Muscle of back (tissue), 11 donors: ENCODE results near the gene SPTLC2. TPM values are rescaled to one million over a fixed set of nuclear protein-coding genes. Genes with fewer than 3 reads are reported as not detected.

Experiments used
- DNase-seq, 3 donors: peaks; one replicate each; pipeline versions ENCODE4 v3.0.0 to v3.0.0-alpha.2; 2013
- polyA plus RNA-seq, 10 donors: library from polyadenylated mRNA; unstranded; fragments of 120-200 nt; gene quantifications; one replicate each; pipeline ENCODE4 v1.2.1, GENCODE V29; 2013; ENCODE audit not compliant: insufficient read length in 10 of 10

SPTLC2 gene
- polyA plus RNA-seq, 10 donors: 13.9 to 21.8 (median 19.5) TPM

- DNase-seq: no peak
These were observed 13.7 kb upstream of the SPTLC2 start for GRCh38 chr14:77630111-77630510.

DNA sequence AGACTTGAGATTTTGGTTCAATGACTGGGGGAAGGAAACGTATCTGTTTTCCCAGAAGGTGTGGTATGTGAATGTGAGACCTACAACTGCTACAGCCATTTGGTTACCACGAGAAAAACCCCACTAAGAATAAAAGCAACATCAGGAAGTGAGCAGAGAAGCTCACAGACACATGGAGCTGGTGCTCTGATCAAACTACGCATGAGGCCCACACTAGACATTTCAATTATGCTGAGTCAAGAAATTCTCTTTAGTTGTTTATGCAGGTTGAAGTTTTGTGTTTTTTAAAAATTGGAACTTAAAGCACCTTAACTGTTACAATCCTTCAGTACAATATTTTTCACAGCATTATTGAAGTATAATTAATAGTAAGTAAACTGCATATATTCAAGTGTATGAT is 8.9 kb upstream of the SPTLC2 start:
- no peak for DNase-seq

GRCh38 chr14:77623201-77623600 is 6.8 kb upstream of the SPTLC2 start:
- DNase-seq: no peak

DNA sequence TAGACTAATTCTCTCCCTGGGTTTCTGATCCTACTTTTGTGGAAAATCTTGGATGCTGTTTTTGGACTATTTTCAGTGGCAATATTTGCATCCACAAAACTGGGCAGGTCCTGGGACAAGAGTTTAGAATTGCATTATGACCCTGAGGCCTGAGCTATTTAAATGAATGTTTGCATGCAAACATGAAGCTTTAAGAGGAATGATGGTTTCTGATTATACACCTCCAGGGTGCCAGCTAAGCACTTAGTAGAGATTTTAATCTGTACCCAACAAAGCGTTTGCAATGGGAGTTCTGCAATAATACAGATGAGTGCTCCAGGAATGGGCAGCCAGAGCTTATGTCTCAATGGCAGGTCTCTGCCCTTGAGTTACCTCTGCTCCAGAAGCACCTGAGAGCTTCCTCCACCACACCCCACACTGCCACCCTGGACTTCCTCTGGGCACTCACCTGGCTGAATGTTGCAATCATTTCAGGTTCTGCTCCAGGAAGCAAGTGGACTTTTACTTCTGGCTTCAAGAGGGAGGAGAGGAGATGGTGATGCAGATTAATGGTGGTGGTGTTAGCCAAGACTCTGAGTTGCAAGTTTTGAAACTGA is 6.0 kb upstream of the SPTLC2 start:
- DNase-seq: no peak

- no peak for DNase-seq
These were observed 3.9 kb upstream of the SPTLC2 start for GRCh38 chr14:77620222-77620870.

DNA sequence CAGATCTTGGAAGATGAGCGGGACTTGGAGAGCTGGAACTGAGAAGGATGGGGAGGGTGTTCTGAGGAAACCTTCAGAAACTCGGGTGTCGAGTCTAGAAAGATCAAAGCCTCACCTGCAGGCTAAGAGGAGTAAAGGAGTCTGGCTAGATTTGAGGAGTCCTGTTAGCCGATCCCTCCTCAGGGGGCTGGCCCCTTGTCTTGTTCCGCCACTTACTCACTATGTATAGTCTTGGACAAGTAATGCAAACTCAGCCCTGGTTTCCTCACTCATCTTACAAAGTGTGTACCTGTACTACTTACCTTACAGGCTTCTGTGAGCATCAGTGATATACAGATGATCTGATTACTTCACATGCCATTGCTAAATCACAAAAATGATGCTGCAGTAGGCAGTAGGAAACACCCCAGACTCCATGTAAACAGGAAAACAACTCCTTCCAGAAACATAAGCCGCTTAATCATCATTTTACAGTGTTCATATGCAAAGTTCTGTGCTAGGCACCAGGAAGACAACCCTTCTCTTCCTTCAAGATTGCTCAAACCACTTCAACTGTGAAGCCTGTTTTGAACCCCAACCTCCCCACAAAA is 2.0 kb upstream of the SPTLC2 start:
- DNase-seq: no peak

DNA sequence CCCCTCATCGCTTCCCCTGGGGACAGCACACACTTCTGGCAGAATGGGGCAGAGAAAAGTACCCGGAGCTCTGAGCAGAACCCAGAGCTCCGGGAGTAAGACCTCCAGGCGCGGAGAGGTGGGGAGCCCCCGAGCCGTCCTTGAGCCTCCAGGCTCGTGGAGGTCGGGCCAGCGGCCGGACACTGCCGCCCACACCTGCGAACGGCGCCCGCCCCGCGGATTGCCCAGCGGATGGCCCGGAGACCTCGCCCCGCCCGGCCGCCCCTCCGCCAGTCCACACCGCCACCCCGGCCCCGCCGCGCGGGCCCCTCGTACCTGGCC is 344 bp downstream of the SPTLC2 start:
- DNase-seq: peak in 1 of 3 donors; percentile 37

GRCh38 chr14:77615361-77616132 is 890 bp downstream of the SPTLC2 start:
- DNase-seq: peak in 1 of 3 donors; percentile 32

- DNase-seq: no peak
These were observed 3.2 kb downstream of the SPTLC2 start for GRCh38 chr14:77613201-77613600.

GRCh38 chr14:77612011-77612620 is 4.3 kb downstream of the SPTLC2 start:
- no peak for DNase-seq

DNA sequence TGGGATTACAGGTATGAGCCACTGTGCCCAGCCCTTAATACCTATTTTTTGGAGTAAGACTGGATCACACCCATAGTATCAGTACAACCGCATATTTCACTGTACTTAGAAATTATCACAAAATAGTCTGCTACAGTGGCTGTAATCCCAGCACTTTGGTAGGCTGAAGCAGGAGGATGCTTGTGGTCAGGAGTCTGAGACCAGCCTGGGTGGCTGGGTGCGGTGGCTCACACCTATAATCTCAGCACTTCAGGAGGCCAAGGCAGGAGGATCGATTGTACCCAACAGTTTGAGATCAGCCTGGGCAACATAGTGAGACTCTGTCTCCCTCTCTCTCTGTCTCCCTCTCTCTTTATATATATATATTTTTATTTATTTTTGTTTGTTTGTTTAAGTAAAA is 5.9 kb downstream of the SPTLC2 start:
- no peak for DNase-seq

DNA sequence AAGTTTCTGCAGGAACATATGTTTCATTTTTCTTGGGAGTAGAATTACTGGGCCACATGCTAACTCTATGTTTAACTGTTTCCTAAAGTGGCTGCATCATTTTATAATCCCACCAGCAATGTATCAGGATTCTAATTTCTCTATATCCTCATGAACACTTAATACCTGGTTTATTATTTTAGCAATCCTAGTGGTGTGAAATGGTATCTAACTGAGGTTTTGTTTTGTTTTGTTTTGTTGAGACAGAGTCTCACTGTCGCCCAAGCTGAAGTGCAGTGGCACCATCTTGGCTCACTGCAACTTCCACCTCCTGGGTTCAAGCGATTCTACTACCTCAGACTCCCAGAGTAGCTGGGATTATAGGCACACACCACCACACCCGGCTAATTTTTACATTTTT is 6.5 kb downstream of the SPTLC2 start:
- no peak for DNase-seq

- DNase-seq: no peak
These were observed 8.6 kb downstream of the SPTLC2 start for GRCh38 chr14:77607741-77608302.

GRCh38 chr14:77605392-77605972 is 11.0 kb downstream of the SPTLC2 start:
- DNase-seq: no peak

GRCh38 chr14:77603654-77604255 is 12.7 kb downstream of the SPTLC2 start:
- DNase-seq: no peak

- DNase-seq: no peak
These were observed 13.4 kb downstream of the SPTLC2 start for GRCh38 chr14:77603031-77603430.

GRCh38 chr14:77601846-77602619 is 14.4 kb downstream of the SPTLC2 start:
- no peak for DNase-seq

GRCh38 chr14:77599889-77600288 is 16.5 kb downstream of the SPTLC2 start:
- DNase-seq: no peak

GRCh38 chr14:77598366-77599070 is 17.9 kb downstream of the SPTLC2 start:
- no peak for DNase-seq

DNA sequence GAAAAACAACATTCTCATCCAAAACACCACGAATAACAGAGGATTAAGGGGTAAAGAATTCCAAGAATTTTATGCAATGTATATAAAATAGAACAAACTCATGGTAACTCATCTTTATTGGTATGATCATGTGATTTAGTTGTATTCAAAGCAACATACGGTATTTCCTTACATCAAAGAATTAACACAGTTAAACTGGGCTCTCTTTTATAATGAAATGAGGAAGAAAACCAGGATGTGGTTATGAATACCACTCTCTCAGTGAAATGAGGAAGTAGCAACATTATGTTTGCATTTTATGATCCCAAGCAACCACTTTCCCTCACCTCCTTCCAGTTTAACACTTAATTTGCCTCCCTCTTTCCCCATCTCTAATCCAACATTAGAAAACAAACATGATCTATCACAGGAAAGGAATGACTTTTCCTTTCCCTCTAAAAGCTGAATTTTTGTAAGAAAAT is 22.9 kb downstream of the SPTLC2 start:
- peak in 1 of 3 donors; percentile 56 for DNase-seq
